ENCODE data around the gene YPEL1. TPM values are rescaled to one million over a fixed set of nuclear protein-coding genes. Genes with fewer than 3 reads are reported as not detected.

YPEL1 gene
- total and polyA plus RNA-seq, 2 donors (not counting 1 experiment from before 2014, with no cell fraction given): 14.9 to 17.0 TPM

GRCh38 chr22:21753374-21754111 lies 17.9 kb upstream of the YPEL1 start:
- ChIA-PET POLR2A (no interaction called here), CTCF (interaction anchor here (0.6 kb wide), 1 partner anchor 221 kb away, joined by 3 read pairs; no protein-coding TSS in a partner anchor)
- Histone ChIP-seq H3K9ac (ENCODE audit: low read length) (no peak overlapping the region), H3K79me2 (ENCODE audit: control insufficient read depth, insufficient read depth, low read length) (no peaks in the 10 kb centered on the region), H3K4me3 (ENCODE audit: control extremely low read depth in 1 of 5, extremely low read depth in 1 of 5, insufficient read depth in 1 of 5, low read depth in 2 of 5, low read length in 4 of 5) (no peak overlapping the region), H3K36me3 (replicated peaks in 1 of 2; ENCODE audit: control extremely low read depth in 1 of 2, control insufficient read depth in 1 of 2, extremely low read depth in 1 of 2, insufficient read depth in 2 of 2, low read length in 1 of 2) (peaks cover 8 to 9% of the 10 kb centered on the region in 2 experiments), H2AFZ (ENCODE audit: insufficient read depth, low read depth, low read length, poor library complexity, severe bottlenecking) (no peak overlapping the region), H3K4me1 (ENCODE audit: control insufficient read depth in 2 of 2, insufficient read depth in 2 of 2, low read length in 2 of 2) (peaks cover 10 to 17% of the 10 kb centered on the region in 2 donors), H3K27me3 (replicated peaks in 1 of 4; ENCODE audit: control extremely low read depth in 1 of 4, control insufficient read depth in 3 of 4, insufficient read depth in 4 of 4, low read length in 3 of 4) (no peaks in the 10 kb centered on the region), H3K9me3 (ENCODE audit: control extremely low read depth in 1 of 3, control insufficient read depth in 2 of 3, insufficient read depth in 1 of 3, low read length in 2 of 3) (no peaks in the 10 kb centered on the region), H3K27ac (ENCODE audit: low read length in 2 of 2) (no peak overlapping the region), H3K4me2 (replicated peaks; ENCODE audit: low read depth, low read length, poor library complexity, severe bottlenecking) (no peak overlapping the region), H4K20me1 (ENCODE audit: control insufficient read depth, insufficient read depth, low read length, poor library complexity, severe bottlenecking) (no peaks in the 10 kb centered on the region)
- 92% methylated on average over 14 of the region's 14 CpGs for WGBS (ENCODE audit: insufficient coverage)
- Mint-ChIP-seq H3K4me3 (no peak overlapping the region), H3K27me3 (no peaks in the 10 kb centered on the region), H3K4me1 (peaks cover 22% of the 10 kb centered on the region), H3K9me3 (ENCODE audit: insufficient read depth) (no peaks in the 10 kb centered on the region), H3K27ac (no peak overlapping the region)
- no peak for TF ChIP-seq CTCF (IDR thresholded peaks at IDR 0.05)
- no peak for TF ChIP-seq EZH2 (IDR thresholded peaks at IDR 0.05; ENCODE audit: borderline replicate concordance, insufficient read depth, low read depth, low read length, poor library complexity, severe bottlenecking)
- no peak for ATAC-seq (ENCODE audit: low read depth)
- intact Hi-C loops (cut with micrococcal nuclease): no loop called here
- DNase-seq: no peak

GRCh38 chr22:21752276-21752675 lies 16.7 kb upstream of the YPEL1 start:
- no peak overlapping the region for H3K4me2 ChIP-seq (replicated peaks; ENCODE audit: low read depth, low read length, poor library complexity, severe bottlenecking)
- no peak overlapping the region for H3K4me3 ChIP-seq (ENCODE audit: control extremely low read depth in 1 of 5, extremely low read depth in 1 of 5, insufficient read depth in 1 of 5, low read depth in 2 of 5, low read length in 4 of 5)
- peaks cover 10 to 17% of the 10 kb centered on the region in 2 donors for H3K4me1 ChIP-seq (ENCODE audit: control insufficient read depth in 2 of 2, insufficient read depth in 2 of 2, low read length in 2 of 2)
- H4K20me1 ChIP-seq (ENCODE audit: control insufficient read depth, insufficient read depth, low read length, poor library complexity, severe bottlenecking): no peaks in the 10 kb centered on the region
- Mint-ChIP-seq H3K27me3 (no peaks in the 10 kb centered on the region), H3K4me1 (peaks cover 21% of the 10 kb centered on the region), H3K9me3 (ENCODE audit: insufficient read depth) (no peaks in the 10 kb centered on the region), H3K4me3 (no peak overlapping the region), H3K27ac (no peak overlapping the region)
- 100% methylated on average over 2 of the region's 4 CpGs for WGBS (ENCODE audit: insufficient coverage)
- H3K36me3 ChIP-seq (replicated peaks in 1 of 2; ENCODE audit: control extremely low read depth in 1 of 2, control insufficient read depth in 1 of 2, extremely low read depth in 1 of 2, insufficient read depth in 2 of 2, low read length in 1 of 2): peaks cover 6 to 7% of the 10 kb centered on the region in 2 experiments
- H3K27ac ChIP-seq (ENCODE audit: low read length in 2 of 2): no peak overlapping the region
- H3K27me3 ChIP-seq (replicated peaks in 1 of 4; ENCODE audit: control extremely low read depth in 1 of 4, control insufficient read depth in 3 of 4, insufficient read depth in 4 of 4, low read length in 3 of 4): no peaks in the 10 kb centered on the region
- H2AFZ ChIP-seq (ENCODE audit: insufficient read depth, low read depth, low read length, poor library complexity, severe bottlenecking): no peak overlapping the region
- no peak overlapping the region for H3K9ac ChIP-seq (ENCODE audit: low read length)
- no peak for TF ChIP-seq CTCF (IDR thresholded peaks at IDR 0.05)
- TF ChIP-seq EZH2 (IDR thresholded peaks at IDR 0.05; ENCODE audit: borderline replicate concordance, insufficient read depth, low read depth, low read length, poor library complexity, severe bottlenecking): no peak
- H3K79me2 ChIP-seq (ENCODE audit: control insufficient read depth, insufficient read depth, low read length): no peaks in the 10 kb centered on the region
- POLR2A ChIA-PET: no interaction called here
- intact Hi-C loops (cut with micrococcal nuclease): no loop called here
- DNase-seq (no peak), ATAC-seq (ENCODE audit: low read depth) (no peak)
- CTCF ChIA-PET: no interaction called here
- H3K9me3 ChIP-seq (ENCODE audit: control extremely low read depth in 1 of 3, control insufficient read depth in 2 of 3, insufficient read depth in 1 of 3, low read length in 2 of 3): no peaks in the 10 kb centered on the region

Data from B cell (primary cell).